Fibroblast of skin of abdomen (primary cell): ENCODE data around the gene MED12L. TPM values are rescaled to one million over a fixed set of nuclear protein-coding genes. Genes with fewer than 3 reads are reported as not detected.
A peak's percentile ranks its signal among the peaks of the same experiment; 100 is the strongest.
"Not testable (repeated sequence)": the region's sequence is repeated elsewhere in the genome, so short reads cannot be mapped to it uniquely, and the experiment has no call there.

Experiments
- DNase-seq: peaks from one replicate; pipeline ENCODE4 v3.0.0-alpha.2; 2013
- polyA plus RNA-seq, 2 experiments: library from polyadenylated mRNA; unstranded; fragments of 120-200 nt; gene quantifications; one replicate each; pipeline ENCODE4 v1.2.1, GENCODE V29; 2013; ENCODE audit not compliant: insufficient read length in 2 of 2

Gene MED12L, protein sequence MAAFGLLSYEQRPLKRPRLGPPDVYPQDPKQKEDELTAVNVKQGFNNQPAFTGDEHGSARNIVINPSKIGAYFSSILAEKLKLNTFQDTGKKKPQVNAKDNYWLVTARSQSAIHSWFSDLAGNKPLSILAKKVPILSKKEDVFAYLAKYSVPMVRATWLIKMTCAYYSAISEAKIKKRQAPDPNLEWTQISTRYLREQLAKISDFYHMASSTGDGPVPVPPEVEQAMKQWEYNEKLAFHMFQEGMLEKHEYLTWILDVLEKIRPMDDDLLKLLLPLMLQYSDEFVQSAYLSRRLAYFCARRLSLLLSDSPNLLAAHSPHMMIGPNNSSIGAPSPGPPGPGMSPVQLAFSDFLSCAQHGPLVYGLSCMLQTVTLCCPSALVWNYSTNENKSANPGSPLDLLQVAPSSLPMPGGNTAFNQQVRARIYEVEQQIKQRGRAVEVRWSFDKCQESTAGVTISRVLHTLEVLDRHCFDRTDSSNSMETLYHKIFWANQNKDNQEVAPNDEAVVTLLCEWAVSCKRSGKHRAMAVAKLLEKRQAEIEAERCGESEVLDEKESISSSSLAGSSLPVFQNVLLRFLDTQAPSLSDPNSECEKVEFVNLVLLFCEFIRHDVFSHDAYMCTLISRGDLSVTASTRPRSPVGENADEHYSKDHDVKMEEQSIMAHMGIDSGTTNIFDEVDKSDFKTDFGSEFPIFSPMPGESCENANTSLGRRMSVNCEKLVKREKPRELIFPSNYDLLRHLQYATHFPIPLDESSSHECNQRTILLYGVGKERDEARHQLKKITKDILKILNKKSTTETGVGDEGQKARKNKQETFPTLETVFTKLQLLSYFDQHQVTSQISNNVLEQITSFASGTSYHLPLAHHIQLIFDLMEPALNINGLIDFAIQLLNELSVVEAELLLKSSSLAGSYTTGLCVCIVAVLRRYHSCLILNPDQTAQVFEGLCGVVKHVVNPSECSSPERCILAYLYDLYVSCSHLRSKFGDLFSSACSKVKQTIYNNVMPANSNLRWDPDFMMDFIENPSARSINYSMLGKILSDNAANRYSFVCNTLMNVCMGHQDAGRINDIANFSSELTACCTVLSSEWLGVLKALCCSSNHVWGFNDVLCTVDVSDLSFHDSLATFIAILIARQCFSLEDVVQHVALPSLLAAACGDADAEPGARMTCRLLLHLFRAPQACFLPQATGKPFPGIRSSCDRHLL (N-terminal part only)
- polyA plus RNA-seq (2013, experiment 1 of 2; ENCODE audit: insufficient read length) = 0.26 TPM
- 0.58 TPM for polyA plus RNA-seq (2013, experiment 2 of 2; ENCODE audit: insufficient read length)

DNA sequence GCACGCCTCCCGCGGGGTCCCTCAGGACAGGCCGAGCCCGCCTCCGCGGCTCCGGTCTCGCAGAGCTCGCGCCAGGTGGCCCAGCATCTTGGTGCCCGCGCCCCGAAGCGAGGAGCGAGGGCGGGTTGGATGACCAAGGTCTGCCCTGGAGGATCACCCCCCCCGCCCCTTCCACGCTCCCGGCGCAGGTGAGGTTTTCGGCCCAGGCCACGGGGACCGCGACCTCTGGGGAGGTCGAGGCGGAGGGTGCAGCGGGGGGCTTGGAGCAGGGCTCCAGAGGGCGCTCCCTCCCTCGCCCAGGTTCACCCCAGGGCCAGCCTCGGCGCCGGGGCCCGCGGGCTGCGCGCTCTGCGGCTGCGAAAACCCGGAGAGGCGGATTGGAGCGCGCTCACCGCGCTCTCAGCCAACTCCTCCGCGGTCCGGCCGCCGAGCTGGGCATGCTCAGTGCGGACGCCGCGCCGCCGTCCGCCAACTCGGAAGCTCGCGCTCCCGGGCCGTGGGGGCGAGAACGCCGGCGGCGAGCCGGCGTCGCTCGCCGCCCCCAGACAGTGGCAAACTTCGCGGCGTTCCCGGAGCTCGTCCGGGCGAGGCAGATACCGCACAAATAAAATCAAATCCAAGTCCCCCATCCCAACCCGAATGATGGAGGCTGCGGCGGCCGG lies at the start of gene MED12L:
TSS of gene MED12L (plus strand) at position 438 of the 662 bp plus-strand sequence. CDS start 1,263 bp downstream, outside the sequence.
- DNase-seq = peak; percentile 77

DNA sequence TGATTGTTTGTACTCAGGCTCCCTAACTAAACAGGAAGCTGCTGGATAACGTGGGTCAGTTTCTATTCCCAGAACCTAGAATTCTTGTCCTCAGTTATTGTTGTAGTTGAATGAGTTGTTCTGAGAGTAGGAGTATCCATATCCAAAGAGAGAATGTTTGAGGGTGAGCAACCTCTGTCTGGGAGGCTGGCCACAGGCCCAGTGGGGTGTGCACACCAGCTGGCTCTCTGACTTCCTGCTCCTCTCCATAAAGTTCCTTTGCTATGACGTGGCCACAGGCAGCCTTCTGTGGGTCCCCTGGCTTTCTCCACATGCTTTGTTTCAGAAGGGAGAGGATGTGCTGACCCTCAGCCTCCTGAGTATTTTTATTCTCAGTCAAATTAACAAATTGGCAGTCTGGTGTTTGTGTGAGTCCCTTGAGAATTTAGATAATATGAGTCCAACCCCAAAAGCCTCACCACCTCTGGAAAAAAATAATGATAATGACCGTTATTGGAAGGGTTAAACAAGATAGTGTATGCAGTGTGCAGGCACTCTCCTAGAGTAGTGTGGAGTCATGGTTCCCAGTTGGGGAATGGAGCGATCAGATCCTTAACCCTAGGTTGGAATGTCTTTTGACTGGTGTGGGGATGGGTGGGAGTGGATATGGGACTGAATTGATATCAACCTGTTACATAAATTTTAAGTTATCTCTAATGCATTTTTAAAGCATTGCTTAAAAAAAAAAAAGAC lies 47.6 kb upstream of the MED12L start:
- peak; percentile 98 for DNase-seq

DNA sequence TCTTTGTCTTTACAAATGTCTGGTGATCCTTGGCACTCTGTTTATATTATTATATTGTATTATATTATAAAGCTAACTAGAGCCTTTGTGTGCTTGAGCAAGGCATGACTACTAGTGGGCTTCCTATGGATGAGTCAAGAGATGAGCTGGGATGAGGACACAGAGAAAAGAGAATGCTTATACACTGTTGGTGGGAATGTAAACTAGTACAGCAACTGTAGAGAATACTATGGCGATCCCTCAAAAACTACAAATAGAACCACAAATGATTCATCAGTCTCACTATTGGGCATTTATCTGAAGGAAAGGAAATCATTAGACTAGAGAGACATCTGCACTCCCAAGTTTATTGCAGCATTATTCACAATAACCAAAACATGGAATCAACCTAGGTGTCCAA lies 40.8 kb upstream of the MED12L start:
- peak; percentile 66 for DNase-seq

DNA sequence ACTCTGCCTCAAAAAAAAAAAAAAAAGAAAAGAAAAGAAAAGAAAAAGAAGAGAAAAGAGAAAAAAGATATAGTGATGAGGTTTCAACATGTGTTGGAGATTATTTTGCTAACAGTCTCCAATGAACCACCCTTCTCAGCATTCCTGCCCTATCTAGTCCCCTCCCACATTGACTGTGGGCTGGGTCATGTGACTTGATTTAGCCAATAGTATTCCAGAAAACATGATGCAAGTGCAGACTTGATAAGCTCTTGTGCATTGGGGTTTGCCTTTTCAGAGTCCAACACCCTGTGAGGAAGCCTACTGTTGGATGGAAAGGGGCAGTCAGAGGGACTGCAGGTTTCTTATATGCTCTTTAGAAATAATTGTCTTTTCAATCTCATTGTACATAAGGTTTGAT lies 37.8 kb upstream of the MED12L start:
- no peak for DNase-seq

DNA sequence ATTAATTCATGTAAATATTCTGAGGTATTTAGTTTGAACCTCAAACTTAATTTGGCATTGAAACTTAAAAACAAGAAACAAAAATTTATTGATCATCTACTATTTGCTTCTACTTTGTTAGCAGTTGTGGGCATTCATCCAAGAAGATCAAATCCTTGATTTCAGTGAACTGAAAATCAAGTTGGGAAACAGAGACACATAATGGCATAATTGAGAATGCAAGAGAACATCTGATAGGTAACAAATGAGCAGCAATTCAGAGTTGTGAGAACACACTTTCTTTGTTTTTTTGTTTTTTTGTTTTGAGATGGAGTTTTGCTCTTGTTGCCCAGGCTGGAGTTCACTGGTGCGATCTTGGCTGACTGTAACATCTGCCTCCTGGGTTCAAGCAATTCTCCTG lies 33.9 kb upstream of the MED12L start:
- no peak for DNase-seq

DNA sequence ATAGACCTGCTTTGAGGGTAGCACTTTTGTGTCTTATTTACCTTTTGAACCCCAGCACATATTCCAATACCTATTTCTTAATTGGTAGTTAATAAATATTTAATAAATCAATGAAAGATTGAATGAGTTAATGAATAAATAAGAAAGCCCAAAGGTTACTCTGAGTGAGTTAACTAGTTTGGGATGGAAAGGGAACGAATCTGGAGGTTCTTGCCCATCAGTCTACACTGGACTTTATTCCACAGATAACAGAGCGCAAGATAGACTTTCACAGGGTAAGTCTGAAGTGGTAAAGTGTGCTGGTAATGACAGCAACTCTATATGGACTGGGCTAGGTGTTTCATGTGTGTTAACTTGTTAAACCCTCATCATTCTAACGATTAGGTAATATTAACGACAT lies 33.1 kb upstream of the MED12L start:
- no peak for DNase-seq

DNA sequence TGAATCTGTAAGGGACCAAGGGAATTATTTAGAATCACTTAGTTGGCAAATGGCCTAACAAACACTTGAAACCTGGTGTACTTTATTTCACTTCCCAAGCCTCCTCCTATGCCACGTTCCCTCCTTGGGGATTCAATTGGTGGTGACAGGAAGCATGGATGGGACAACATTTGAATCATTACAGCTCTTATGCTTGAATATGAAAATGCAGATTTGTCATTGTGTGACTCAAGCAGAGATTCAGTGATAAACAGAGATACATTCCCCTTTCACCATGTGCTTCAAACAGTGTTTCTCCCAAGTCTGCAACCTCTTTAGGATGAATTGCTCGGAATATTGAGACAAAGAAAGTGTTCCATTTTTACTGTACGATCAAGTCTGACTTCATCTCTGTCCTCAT lies 32.7 kb upstream of the MED12L start:
- DNase-seq = no peak

DNA sequence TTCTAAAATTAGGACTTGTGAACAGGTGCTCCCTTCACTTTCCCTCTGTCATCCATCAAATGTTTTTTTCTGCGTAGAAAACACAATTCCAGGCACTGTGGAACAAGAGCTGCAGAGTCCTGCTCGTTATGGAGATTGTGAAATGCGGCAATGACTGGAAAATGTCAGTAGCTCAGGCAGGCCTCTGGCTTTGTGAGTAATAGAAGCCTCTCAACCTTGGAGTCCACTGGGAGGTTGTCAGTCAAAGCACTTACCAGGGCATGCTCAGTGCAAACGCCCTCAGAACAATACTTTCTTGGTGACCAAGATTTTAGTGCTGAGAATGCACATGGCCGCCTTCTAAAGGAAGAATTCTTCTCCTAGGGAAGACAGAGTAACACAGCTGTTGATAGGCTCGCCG lies 26.7 kb upstream of the MED12L start:
- no peak for DNase-seq

DNA sequence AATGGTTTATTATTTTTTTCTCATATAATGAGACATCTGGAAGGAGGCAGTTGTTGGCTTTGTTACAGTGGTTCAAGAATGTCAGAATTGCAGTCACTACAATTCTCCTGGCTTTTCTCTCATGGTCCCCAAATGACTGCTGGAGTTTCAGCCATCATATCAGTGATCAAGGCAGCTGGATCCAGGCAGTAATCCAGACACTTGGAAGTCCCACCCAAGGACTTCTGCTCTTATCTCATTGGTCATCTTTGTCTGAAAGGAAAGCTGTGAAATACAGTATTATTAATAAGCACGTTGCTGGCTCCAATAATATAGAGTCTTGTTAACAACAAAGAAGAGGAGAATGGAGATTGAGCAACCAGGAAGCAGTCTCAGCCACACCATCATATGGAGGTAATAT lies 22.9 kb upstream of the MED12L start:
- DNase-seq = no peak

DNA sequence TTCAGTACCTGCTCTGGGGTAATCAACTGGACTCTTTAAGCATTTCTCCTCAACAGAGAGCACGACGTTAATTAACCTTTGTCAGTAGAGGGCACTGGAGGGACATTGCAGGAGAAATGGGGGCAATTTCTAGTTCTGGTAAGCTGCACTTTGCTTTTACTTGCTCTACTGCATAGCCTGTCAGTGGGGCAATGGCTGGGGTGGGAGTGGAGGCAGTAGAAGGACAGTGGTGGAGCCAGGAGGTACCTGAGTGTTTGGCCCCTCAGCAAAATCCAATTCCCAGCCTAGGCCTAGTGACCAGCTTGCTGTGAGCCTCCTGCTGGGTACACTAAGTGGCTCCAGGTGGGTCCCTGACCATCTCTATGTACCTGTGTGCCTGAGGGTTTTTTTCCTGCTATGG lies 18.3 kb upstream of the MED12L start:
- no peak for DNase-seq

DNA sequence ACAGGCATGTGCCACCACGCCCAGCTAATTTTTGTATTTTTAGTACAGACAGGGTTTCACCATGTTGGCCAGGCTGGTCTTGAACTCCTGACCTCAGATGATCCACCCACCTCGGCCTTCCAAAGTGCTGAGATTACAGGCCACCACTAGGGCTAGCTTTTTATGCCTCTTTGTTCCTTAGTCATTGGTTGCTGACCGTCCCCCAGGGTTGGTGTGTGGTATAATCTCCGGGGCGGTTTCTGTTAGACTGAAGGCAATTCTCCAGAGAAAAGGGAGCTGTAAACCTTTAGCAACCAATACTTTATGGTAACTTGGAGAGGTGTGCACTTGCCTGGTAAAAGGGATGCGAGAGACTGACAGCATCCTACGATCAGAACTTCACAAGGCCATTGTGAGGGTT lies 12.6 kb upstream of the MED12L start:
- DNase-seq = not testable (repeated sequence)

DNA sequence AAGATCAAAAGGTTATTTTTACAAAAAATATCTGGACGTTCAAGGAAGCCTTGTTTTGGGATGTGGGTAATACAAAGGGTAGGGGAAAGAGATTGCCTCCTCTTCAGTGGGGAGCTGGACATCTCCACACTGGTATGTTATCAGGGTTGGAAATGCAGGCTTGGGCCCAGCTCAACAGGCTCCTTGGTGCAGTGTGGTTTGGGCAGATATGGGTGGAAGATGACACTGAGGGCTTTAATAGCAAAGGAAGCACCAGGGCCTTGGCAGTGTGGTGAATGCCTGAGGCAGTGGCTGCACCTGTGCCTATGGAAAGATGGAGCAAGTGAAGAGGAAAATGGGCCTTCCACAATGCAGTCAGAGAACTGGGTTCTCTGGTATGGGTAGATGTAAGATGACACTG lies 11.2 kb upstream of the MED12L start:
- DNase-seq = no peak

DNA sequence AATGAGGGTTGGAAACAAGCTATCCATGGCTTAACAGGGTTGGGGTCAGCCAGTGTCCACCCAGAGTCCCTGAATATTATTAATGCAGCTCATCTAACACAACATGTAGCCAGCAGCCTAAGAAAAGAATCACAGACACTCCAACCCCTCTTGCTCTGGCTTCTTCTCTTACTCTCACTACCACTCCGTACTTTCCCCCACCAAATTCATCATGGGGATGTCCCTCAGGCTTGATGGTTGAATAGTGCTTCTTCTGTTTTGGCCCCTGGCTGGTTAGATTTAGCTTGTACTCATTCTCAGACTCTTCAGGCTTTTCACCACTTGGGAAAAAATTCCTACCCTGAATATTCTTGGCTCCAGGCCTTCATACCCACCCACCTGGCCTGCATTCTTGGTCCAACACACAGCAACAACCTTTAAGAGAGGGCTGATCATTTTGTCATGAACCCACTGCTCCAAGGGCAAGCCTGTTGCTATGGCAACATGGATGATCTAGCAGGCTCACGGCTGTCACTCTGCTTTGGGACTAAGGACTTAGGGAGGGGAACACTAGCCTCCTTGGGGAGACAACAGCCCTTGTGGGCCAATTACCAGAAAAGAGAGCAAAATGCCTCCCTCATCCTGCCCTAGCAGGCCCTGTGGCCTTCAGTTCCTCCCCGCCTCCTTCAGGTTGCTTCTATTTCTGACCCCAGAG lies 9.4 kb upstream of the MED12L start:
- no peak for DNase-seq

DNA sequence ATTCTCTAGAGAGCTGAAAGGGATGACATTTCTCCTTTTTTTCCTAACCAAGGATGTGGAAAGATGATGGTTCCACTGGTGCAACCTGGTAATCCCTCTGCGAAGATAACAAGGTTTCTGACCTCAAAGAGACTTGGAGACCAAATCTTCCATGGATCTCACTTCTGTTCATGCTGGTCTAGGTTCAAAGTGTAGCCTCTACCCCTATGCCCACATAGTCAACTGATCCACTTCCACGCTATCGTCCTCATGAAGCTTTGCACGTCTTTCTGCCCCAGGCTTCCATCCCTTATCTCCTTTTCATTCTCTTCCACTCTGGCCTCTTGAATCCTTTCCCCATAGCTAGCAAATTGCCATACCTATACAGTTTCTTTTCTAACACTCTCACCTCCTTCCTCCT lies 8.8 kb upstream of the MED12L start:
- no peak for DNase-seq

DNA sequence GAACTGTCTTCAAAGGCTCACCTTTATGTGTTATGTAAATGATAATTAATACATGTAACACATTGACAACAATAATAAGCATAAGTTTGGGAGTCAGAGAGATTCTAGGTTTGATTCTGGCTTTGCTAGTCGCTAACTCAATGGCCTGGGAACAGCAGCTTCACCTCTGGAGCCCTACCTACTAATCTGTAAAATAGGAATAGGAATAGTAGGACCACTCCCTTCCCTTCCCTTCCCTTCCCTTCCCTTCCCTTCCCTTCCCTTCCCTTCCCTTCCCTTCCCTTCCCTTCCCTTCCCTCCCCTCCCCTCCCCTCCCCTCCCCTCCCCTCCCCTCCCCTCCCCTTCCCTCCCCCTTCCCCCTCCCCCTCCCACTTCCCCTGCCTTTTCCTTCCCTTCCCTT lies 4.4 kb upstream of the MED12L start:
- not testable (repeated sequence) for DNase-seq

DNA sequence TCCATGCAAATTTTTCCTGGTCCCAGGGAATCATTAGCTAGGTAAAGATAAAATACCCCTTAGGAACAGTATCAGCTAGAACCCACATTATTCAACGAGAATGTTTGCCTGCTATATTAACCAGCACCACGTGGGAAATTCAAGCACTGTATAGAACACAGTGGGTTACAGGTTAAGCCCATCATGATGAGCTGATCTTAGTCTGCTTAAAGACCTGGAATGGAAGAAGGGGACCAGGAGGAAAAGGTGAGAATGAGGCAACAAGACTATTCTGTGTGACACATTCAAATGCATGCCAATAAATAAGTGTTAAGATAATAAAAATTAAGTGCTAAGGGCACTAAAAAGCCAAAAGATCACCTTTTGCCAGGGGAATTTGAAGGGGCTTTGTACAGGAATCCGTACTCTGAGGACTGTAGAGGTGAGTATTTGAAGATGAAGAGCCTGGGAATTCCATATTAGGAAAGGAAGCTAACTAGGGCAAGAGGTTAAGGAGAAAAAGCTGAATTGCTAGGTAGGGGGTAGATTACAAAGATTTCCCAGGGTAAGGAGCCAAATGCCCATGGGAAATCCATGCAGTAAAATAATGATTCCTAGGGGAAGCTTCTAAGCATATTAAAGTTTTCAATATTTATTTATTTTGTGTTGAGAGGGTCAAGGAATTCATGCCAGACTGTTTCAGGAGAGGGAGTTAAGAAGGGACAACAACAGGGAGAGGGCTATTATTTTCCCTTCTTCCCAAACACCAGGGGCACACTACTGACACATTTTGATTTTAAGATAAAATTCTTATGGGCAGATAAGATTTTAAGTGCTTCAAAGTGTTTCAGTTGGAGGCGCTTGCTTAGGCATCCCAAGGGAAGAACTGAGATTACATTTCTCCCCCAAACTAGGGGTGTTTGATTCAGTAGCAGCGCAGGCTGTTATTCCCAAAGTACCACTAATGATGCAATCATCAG lies 2.3 kb upstream of the MED12L start:
- no peak for DNase-seq

DNA sequence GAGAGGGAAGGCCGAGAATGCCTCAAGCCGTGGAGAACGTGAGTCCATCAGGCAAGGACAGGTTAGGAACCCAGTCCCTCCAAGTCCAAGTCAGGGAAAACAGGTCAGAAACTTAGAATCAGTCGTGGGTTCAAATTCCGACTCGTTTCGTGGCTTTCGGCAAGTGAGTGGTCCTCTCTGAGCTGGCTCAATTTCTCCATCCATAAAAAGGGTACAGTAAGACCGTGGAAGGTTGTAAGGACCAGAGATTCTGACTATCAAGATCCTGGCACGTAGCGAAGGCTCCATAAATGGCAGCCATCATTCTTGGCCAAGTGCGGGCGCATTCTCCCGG lies 604 bp upstream of the MED12L start:
- DNase-seq = no peak

DNA sequence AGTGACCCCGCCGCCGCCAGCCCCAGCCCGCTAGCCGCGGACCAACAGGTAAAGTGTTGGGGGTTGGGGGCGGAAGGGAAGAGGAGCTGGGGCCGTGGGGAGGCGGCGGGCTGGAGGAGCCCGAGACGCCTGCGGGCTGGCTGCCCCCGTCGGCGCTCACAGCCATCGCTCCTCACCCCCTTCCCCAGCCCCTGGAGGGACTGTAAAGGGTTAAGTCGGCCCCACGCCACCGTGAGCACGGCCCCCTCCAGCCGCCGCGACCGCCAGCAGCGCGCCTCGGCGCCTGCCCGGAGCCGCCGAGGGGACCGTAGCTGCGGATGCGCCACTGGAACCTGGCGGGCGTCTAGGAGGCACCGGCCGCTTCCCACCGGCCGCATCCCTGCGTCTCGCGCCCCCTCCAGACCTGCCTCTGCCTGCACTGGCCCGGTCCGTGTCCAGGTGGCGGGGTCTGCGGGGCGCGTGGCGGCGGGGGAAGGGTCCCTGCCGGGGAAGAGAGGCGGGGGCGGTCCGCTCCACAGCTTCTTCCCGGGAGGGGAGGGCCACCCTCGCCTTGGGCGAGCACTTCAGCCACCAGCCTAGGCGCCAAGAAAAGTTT lies 522 bp downstream of the MED12L start:
- no peak for DNase-seq
